Mesendoderm (in vitro differentiated cells): ENCODE results near the gene FAM184B.

Experiments
- DNase-seq: peaks from one replicate; pipeline ENCODE4 v3.0.0; 2013
- H2AK5ac ChIP-seq: 2 replicates; pipeline ENCODE4 v1.6.1; 2013; ENCODE audit warnings: low read length, inconsistent platforms
- H2BK120ac ChIP-seq: 2 replicates; pipeline ENCODE4 v1.6.1; 2013; ENCODE audit warnings: low read depth, mild to moderate bottlenecking, low read length, moderate library complexity, mixed read lengths
- H2BK15ac ChIP-seq: replicated peaks from 2 replicates; pipeline ENCODE4 v1.6.1; 2013; ENCODE audit warnings: low read depth, mild to moderate bottlenecking, moderate library complexity
- H2BK5ac ChIP-seq: 2 replicates; pipeline ENCODE4 v1.6.1; 2013; ENCODE audit warnings: low read length, inconsistent platforms
- H3K18ac ChIP-seq: 2 replicates; pipeline ENCODE4 v1.6.1; 2013; ENCODE audit warnings: mild to moderate bottlenecking, low read length, mixed read lengths
- H3K23ac ChIP-seq: one replicate; pipeline ENCODE4 v1.6.1; 2013; ENCODE audit warnings: low read length
- H3K27ac ChIP-seq: 2 replicates; pipeline ENCODE4 v1.5.1; 2013; ENCODE audit warnings: low read depth, mild to moderate bottlenecking, inconsistent platforms, low read length, moderate library complexity
- H3K27me3 ChIP-seq: 2 replicates; pipeline ENCODE4 v1.6.1; 2013; ENCODE audit warnings: low read length, control low read depth, mild to moderate bottlenecking, inconsistent platforms; ENCODE audit not compliant: insufficient read depth, poor library complexity
- H3K36me3 ChIP-seq: 2 replicates; pipeline ENCODE4 v1.6.1; 2013; ENCODE audit warnings: low read length, inconsistent platforms; ENCODE audit not compliant: control insufficient read depth, insufficient read depth
- H3K4ac ChIP-seq: one replicate; pipeline ENCODE4 v1.6.1; 2013; ENCODE audit warnings: low read depth, mild to moderate bottlenecking, low read length, moderate library complexity
- H3K4me1 ChIP-seq: 2 replicates; pipeline ENCODE4 v1.6.1; 2013; ENCODE audit warnings: low read depth, low read length, inconsistent platforms; ENCODE audit not compliant: control insufficient read depth
- H3K4me2 ChIP-seq: 2 replicates; pipeline ENCODE4 v1.6.1; 2013; ENCODE audit warnings: low read length
- H3K4me3 ChIP-seq: 2 replicates; pipeline ENCODE4 v1.5.1; 2013; ENCODE audit warnings: mild to moderate bottlenecking, low read length
- H3K56ac ChIP-seq: one replicate; pipeline ENCODE4 v1.6.1; 2013; ENCODE audit warnings: low read length
- H3K79me1 ChIP-seq: 2 replicates; pipeline ENCODE4 v1.6.1; 2013; ENCODE audit warnings: low read length, inconsistent platforms
- H3K79me2 ChIP-seq: 2 replicates; pipeline ENCODE4 v1.6.1; 2013; ENCODE audit warnings: mild to moderate bottlenecking, low read length; ENCODE audit not compliant: control insufficient read depth, insufficient read depth
- H3K9ac ChIP-seq: 2 replicates; pipeline ENCODE4 v1.6.1; 2013; ENCODE audit warnings: low read length, inconsistent platforms
- H4K5ac ChIP-seq: one replicate; pipeline ENCODE4 v1.6.1; 2013; ENCODE audit warnings: low read length
- H4K8ac ChIP-seq: one replicate; pipeline ENCODE4 v1.6.1; 2013; ENCODE audit warnings: low read depth, mild to moderate bottlenecking, control low read depth, low read length, moderate library complexity
- WGBS: extraction: QIAGEN DNeasy Blood & Tissue Kit; methylation state at CpG from one replicate; pipeline ENCODE4 v1.1.7; 2013; ENCODE audit warnings: low lambda C conversion rate, missing lambda C conversion rate; ENCODE audit not compliant: insufficient coverage; ENCODE audit errors: extremely low coverage; 5-methylcytosine and 5-hydroxymethylcytosine counted together

The FAM184B gene

DNA sequence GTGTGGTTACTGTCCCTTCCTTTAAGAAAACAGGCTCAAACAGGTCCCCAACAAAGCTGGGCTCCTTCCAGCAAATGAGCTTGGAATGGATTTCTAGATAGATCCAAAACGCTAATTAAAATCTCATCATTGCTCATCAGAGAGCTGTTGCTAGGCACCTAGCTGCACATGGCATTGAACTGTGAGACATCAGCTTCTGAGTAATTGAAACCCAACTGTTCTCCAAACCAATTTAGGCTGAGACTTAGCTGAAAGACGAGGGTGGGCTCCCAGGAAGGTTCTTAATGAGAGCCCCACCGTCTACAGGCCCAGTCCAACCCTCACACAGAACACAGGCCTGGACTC, 59.1 kb downstream of the FAM184B start:
- WGBS: no CpG with 5 or more reads among the region's 3 CpGs
- Histone ChIP-seq H3K9ac (no peak overlapping the region), H2BK15ac (no peak overlapping the region), H3K23ac (no peak overlapping the region), H4K5ac (no peak overlapping the region), H4K8ac (no peak overlapping the region), H2BK5ac (no peak overlapping the region), H3K4me2 (no peak overlapping the region), H3K27me3 (no peaks in the 10 kb centered on the region), H3K18ac (no peak overlapping the region), H3K56ac (peak overlapping the region; percentile 15), H3K79me2 (no peaks in the 10 kb centered on the region), H3K4me3 (no peak overlapping the region), H3K79me1 (no peaks in the 10 kb centered on the region), H3K4ac (no peak overlapping the region), H3K4me1 (peaks cover 2% of the 10 kb centered on the region), H2BK120ac (no peak overlapping the region), H3K27ac (no peak overlapping the region), H2AK5ac (no peak overlapping the region), H3K36me3 (no peaks in the 10 kb centered on the region)
- no peak for DNase-seq

DNA sequence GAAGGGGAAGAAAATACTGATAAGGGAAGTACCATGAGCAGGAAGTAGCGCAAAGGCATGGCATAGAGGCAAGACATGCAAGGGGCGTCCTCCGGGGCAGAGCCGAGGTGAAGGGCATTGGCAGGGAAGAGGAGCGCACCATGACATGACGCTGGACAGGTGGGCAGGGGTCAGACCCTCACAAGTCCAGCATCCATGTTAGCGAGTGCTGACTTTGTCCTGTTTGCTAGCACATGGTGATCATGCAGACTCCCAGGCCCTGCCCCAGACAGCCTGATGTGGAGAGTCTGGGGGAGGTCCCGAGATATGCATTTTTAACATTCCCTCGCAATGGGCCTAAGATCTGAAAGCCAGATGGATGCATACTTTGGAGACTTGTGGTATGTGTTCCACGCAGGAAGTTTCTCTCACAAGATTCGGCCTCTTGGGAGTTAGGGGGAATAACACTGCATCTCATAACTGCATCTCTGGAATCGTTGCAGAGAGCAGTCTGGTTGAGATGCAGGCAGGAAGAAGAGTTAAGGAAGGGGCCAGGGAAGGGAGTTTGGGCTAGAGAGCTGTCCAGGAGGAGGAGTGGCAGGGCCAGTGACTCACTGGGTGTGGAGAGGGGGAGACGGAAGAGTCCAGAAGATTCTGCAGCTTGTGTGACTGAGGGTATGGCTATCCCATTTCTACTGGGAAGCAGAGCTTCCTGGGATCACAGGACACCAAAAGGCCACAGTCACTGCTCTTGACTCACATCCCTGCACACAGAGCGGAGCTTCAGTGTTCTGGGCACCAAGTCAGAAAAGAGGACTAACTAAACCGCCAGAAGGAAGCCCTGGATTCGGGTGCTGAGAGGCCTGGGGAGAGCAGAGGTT, 59.7 kb downstream of the FAM184B start:
- Histone ChIP-seq H3K36me3 (no peaks in the 10 kb centered on the region), H3K79me1 (no peaks in the 10 kb centered on the region), H3K4me2 (no peak overlapping the region), H3K4me1 (peaks cover 2% of the 10 kb centered on the region), H3K79me2 (no peaks in the 10 kb centered on the region), H3K9ac (no peak overlapping the region), H3K4me3 (no peak overlapping the region), H3K56ac (no peak overlapping the region), H2BK5ac (no peak overlapping the region), H2AK5ac (no peak overlapping the region), H2BK120ac (no peak overlapping the region), H4K5ac (no peak overlapping the region), H3K27ac (no peak overlapping the region), H2BK15ac (no peak overlapping the region), H3K27me3 (no peaks in the 10 kb centered on the region), H4K8ac (no peak overlapping the region), H3K23ac (no peak overlapping the region), H3K4ac (no peak overlapping the region), H3K18ac (no peak overlapping the region)
- peak; percentile 59 for DNase-seq
- no CpG with 5 or more reads among the region's 16 CpGs for WGBS

DNA sequence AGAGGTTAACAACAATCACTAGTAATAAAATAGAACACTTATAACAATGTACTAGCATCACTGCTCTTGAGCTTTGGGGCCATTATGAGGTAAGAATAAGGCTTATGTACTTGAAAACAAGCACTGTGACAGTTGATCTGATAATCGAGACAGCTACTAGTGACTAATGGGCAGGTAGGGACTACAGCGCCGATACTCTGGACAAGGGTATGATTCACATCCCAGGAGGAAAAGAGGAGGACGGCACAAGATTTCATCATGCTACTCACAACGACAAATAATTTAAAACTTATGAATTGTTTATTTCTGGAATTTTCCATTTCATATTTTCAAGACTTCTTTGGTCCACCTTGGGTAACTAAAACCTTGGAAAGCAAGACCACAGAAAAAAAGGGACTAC, 62.3 kb downstream of the FAM184B start:
- no peak overlapping the region for H2BK15ac ChIP-seq
- H3K36me3 ChIP-seq: no peaks in the 10 kb centered on the region
- H3K9ac ChIP-seq: no peak overlapping the region
- H3K18ac ChIP-seq: no peak overlapping the region
- no peak overlapping the region for H4K8ac ChIP-seq
- DNase-seq: no peak
- H3K23ac ChIP-seq: no peak overlapping the region
- H3K4me3 ChIP-seq: no peak overlapping the region
- H3K56ac ChIP-seq: no peak overlapping the region
- WGBS: no CpG with 5 or more reads among the region's 5 CpGs
- no peak overlapping the region for H3K4me2 ChIP-seq
- no peak overlapping the region for H3K27ac ChIP-seq
- H2AK5ac ChIP-seq: no peak overlapping the region
- H2BK5ac ChIP-seq: no peak overlapping the region
- H3K79me1 ChIP-seq: no peaks in the 10 kb centered on the region
- no peak overlapping the region for H4K5ac ChIP-seq
- peaks cover 2% of the 10 kb centered on the region for H3K4me1 ChIP-seq
- H3K27me3 ChIP-seq: no peaks in the 10 kb centered on the region
- no peak overlapping the region for H2BK120ac ChIP-seq
- no peak overlapping the region for H3K4ac ChIP-seq
- no peaks in the 10 kb centered on the region for H3K79me2 ChIP-seq

GRCh38 chr4:17718471-17718870, 63.0 kb downstream of the FAM184B start:
- Histone ChIP-seq H4K5ac (no peak overlapping the region), H3K4me2 (no peak overlapping the region), H3K18ac (no peak overlapping the region), H3K9ac (no peak overlapping the region), H2BK15ac (no peak overlapping the region), H3K4me3 (no peak overlapping the region), H3K79me1 (no peaks in the 10 kb centered on the region), H3K27ac (no peak overlapping the region), H3K27me3 (no peaks in the 10 kb centered on the region), H3K23ac (no peak overlapping the region), H2BK5ac (no peak overlapping the region), H2AK5ac (no peak overlapping the region), H3K4ac (no peak overlapping the region), H3K36me3 (no peaks in the 10 kb centered on the region), H4K8ac (no peak overlapping the region), H3K4me1 (peaks cover 2% of the 10 kb centered on the region), H3K56ac (no peak overlapping the region), H3K79me2 (no peaks in the 10 kb centered on the region), H2BK120ac (no peak overlapping the region)
- DNase-seq: no peak
- WGBS: no CpG with 5 or more reads among the region's 3 CpGs

- H3K4me1 ChIP-seq: peaks cover 2% of the 10 kb centered on the region
- no peak overlapping the region for H4K5ac ChIP-seq
- H4K8ac ChIP-seq: no peak overlapping the region
- no peaks in the 10 kb centered on the region for H3K79me2 ChIP-seq
- H3K18ac ChIP-seq: no peak overlapping the region
- H3K4me2 ChIP-seq: no peak overlapping the region
- H3K4me3 ChIP-seq: no peak overlapping the region
- no peak overlapping the region for H3K23ac ChIP-seq
- H3K27me3 ChIP-seq: no peaks in the 10 kb centered on the region
- no peak overlapping the region for H2BK5ac ChIP-seq
- H3K9ac ChIP-seq: no peak overlapping the region
- no peaks in the 10 kb centered on the region for H3K36me3 ChIP-seq
- no peak overlapping the region for H3K4ac ChIP-seq
- no peaks in the 10 kb centered on the region for H3K79me1 ChIP-seq
- H2BK120ac ChIP-seq: no peak overlapping the region
- H3K56ac ChIP-seq: no peak overlapping the region
- H2BK15ac ChIP-seq: no peak overlapping the region
- DNase-seq: no peak
- no peak overlapping the region for H2AK5ac ChIP-seq
- WGBS: no CpG with 5 or more reads among the region's 5 CpGs
- H3K27ac ChIP-seq: no peak overlapping the region
Measured at GRCh38 chr4:17717301-17717700, 64.1 kb downstream of the FAM184B start.

GRCh38 chr4:17715511-17715910, 65.9 kb downstream of the FAM184B start:
- Histone ChIP-seq H3K23ac (no peak overlapping the region), H3K9ac (no peak overlapping the region), H3K4me1 (no peaks in the 10 kb centered on the region), H3K36me3 (no peaks in the 10 kb centered on the region), H3K79me1 (no peaks in the 10 kb centered on the region), H2BK120ac (no peak overlapping the region), H2BK15ac (no peak overlapping the region), H3K18ac (no peak overlapping the region), H3K79me2 (no peaks in the 10 kb centered on the region), H3K27me3 (no peaks in the 10 kb centered on the region), H3K4me3 (no peak overlapping the region), H2BK5ac (no peak overlapping the region), H3K4ac (no peak overlapping the region), H2AK5ac (no peak overlapping the region), H4K5ac (no peak overlapping the region), H4K8ac (no peak overlapping the region), H3K56ac (no peak overlapping the region), H3K4me2 (no peak overlapping the region), H3K27ac (no peak overlapping the region)
- WGBS: no CpG with 5 or more reads among the region's 2 CpGs
- DNase-seq: no peak
